GM23338 (cell line): ENCODE results near the gene GRK5.

ENCODE experiments used
- CREB1 ChIP-seq: fragments of 250-450 bp; sonication (Bioruptor Pico); IDR thresholded peaks from 2 replicates; pipeline ENCODE4 v1.5.0; 2020; ENCODE audit warnings: low read depth, mild to moderate bottlenecking, moderate library complexity
- CTCF ChIP-seq, 2 experiments: fragments of 200-600 bp in 1 of 2; sonication (generic) in 1 of 2; conservative IDR thresholded peaks; 2 replicates each; pipeline versions ENCODE4 v1.5.1 to v1.6.1; 2016 to 2017; ENCODE audit warnings: antibody characterized with exemption in 2 of 2, low read depth in 2 of 2, mild to moderate bottlenecking in 2 of 2, moderate library complexity in 1 of 2
- ETS1 ChIP-seq: IDR thresholded peaks from 2 replicates; pipeline ENCODE4 v1.6.1; 2016; ENCODE audit warnings: antibody characterized with exemption
- EZH2 ChIP-seq: fragments of 200-600 bp; sonication (generic); IDR thresholded peaks from one replicate; pipeline ENCODE4 v1.8.0; 2017; ENCODE audit warnings: antibody characterized with exemption, mild to moderate bottlenecking, low read depth; ENCODE audit not compliant: unreplicated experiment
- EZH2phosphoT487 ChIP-seq: fragments of 200-600 bp; sonication (generic); IDR thresholded peaks from one replicate; pipeline ENCODE4 v1.8.1; 2018; ENCODE audit warnings: antibody characterized with exemption; ENCODE audit not compliant: unreplicated experiment
- JUNB ChIP-seq: IDR thresholded peaks from one replicate; pipeline ENCODE4 v1.6.1; 2016; ENCODE audit warnings: antibody characterized with exemption; ENCODE audit not compliant: unreplicated experiment
- POLR2AphosphoS5 ChIP-seq: IDR thresholded peaks from 2 replicates; pipeline ENCODE4 v1.6.1; 2016; ENCODE audit warnings: antibody characterized with exemption, low read depth
- REST ChIP-seq: IDR thresholded peaks from one replicate; pipeline ENCODE4 v1.6.1; 2018; ENCODE audit warnings: antibody characterized with exemption; ENCODE audit not compliant: unreplicated experiment
- STAT1 ChIP-seq: IDR thresholded peaks from one replicate; pipeline ENCODE4 v1.6.1; 2016; ENCODE audit warnings: antibody characterized with exemption; ENCODE audit not compliant: unreplicated experiment
- ZNF114 ChIP-seq: fragments of 250-450 bp; sonication (Bioruptor Pico); IDR thresholded peaks from 2 replicates; pipeline ENCODE4 v1.5.0; 2020; ENCODE audit warnings: mild to moderate bottlenecking, moderate library complexity
- ZNF462 ChIP-seq: fragments of 250-450 bp; sonication (Bioruptor Pico); IDR thresholded peaks from 2 replicates; pipeline ENCODE4 v1.5.0; 2020; ENCODE audit warnings: mild to moderate bottlenecking, moderate library complexity

- TF ChIP-seq CTCF (conservative IDR thresholded peaks at IDR 0.05; ENCODE audit: low read depth in 2 of 2), result no peak
- TF ChIP-seq POLR2AphosphoS5, result no peak
- TF ChIP-seq ETS1, result no peak
- no peak for TF ChIP-seq REST
- no peak for TF ChIP-seq EZH2
- no peak for TF ChIP-seq EZH2phosphoT487
- no peak for TF ChIP-seq CREB1 (CRISPR knock-in tag)
- TF ChIP-seq ZNF114 (CRISPR knock-in tag), result no peak
- no peak for TF ChIP-seq ZNF462
- TF ChIP-seq JUNB, result no peak
- TF ChIP-seq STAT1, result no peak
Observed at GRCh38 chr10:119379466-119380071, 172.2 kb downstream of the GRK5 start.
